M059J (cell line): ENCODE data around the gene SYNJ1. TPM values are rescaled to one million over a fixed set of nuclear protein-coding genes. Genes with fewer than 3 reads are reported as not detected.
"Not testable (repeated sequence)": the region's sequence is repeated elsewhere in the genome, so short reads cannot be mapped to it uniquely, and the experiment has no call there.

Experiments used
- DNase-seq: peaks from one replicate; pipeline ENCODE4 v3.0.0-alpha.2; 2012; ENCODE audit warnings: low read depth
- total RNA-seq: library from RNA; depleted of rRNA; stranded (reverse); fragments of >200 nt; shearing (Covaris generic); gene quantifications from 2 replicates; pipeline ENCODE4 v1.2.3, GENCODE V29; 2014

SYNJ1 gene
- total RNA-seq, 1 experiment from 2014 or later: 16.7 TPM

GRCh38 chr21:32613436-32614043, 114.3 kb downstream of the SYNJ1 start:
- no peak for DNase-seq

GRCh38 chr21:32612999-32613337, 114.8 kb downstream of the SYNJ1 start:
- DNase-seq: no peak

DNA sequence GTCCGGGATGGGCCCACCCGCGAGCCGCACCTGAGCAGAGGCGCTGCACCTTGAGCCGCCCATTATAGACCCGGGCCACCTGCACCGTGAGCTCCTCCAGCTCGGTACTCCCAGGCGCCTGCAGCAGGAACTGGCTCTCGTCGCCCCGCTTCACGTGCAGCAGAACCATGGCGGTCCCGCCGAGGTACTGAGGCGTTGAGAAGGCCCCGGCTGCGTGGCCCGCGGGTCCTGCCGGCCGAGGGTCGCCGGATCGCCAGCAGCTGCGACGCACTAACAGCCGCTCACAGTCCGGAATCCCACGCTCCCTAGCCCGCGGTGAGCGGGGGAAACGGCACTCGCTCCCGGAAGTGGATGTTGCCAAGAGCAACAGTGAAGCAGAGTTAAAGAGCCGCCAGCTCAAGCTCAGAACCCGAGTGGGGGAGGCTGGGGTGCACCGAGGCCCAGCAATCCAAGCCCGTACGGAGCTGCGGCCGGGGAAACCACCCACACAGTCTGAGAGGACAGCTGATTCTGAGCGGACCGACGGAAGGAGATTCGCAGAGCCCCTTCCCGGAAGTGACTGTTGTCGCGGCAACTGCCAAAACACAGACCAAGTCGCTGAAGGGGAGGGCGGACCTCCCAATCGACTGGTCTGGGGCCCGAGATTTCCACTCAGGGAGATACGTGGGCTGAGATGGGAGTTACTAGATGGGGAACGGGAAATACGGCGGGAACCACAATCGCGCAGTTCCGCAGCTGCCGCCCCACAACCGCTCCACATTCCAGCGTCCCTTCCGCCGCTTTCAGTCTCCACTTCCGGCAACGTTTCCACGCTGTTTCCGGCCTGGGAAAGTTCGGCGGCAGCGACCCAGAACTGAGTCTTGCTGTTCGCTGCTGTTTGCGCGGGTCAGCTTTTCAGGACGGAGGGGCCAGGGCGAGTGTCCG, 115.5 kb downstream of the SYNJ1 start, which contains the start of gene CFAP298:
TSS of gene CFAP298 (minus strand) at position 303 of the 924 bp plus-strand sequence. CDS start at position 169, 134 bp downstream.
- peak; percentile 97 for DNase-seq

GRCh38 chr21:32611471-32611997, 116.3 kb downstream of the SYNJ1 start:
- DNase-seq: peak; percentile 50

DNA sequence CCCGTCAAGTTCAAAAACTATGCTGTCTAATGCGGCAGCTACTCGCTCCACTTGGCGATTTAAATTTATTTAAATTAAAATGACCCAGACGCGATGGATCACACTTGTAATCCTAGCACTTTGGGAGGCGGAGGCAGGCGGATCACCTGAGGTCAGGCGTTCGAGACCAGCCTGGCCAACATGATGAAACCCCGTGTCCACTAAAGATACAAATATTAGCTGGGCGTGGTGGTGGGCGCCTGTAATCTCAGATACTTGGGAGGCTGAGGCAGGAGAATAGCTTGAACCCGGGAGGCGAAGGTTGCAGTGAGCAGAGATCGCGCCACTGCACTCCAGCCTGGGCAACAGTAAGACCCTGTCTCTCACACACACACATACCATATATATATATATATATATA, 116.9 kb downstream of the SYNJ1 start:
- DNase-seq: not testable (repeated sequence)

GRCh38 chr21:32608851-32609250, 119.0 kb downstream of the SYNJ1 start:
- no peak for DNase-seq

DNA sequence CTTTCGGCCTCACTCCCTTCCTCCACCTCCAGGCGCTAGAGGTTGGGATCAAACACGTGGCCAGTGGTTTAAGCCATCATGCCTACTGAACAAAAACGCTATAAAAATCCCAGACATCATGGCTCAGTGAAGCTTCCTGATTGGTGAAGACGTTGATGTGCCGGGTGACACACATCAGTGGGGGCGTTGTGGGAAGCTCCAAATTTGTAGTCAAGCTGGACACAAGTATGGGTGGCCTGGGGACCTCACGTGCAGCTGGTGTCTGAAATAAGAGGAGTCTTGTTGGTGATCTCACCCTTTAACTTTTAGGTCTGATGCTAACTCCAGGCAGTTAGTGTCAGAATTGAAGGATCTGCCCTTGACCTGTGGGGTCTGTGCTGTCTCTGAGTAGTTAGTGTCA, 122.3 kb downstream of the SYNJ1 start:
- no peak for DNase-seq

DNA sequence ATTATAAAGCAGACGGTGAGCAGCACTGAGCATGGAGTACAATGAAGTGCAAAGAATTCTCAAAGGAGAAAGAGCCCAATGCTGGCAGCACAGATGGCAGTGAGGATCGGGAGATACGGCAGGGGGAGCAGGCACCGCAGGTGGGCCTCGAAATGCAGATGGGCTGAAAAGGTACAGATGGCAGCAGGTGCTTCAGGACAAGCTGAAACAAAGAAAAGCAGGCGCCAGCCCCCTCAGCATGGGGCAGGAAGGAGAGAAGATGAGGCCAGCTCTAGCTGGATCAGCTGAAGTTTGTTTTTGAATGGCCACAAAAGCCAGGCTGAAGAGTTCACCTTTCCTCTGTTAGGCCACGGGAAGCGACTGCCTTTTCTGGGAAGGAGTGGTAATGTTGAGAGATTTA, 123.3 kb downstream of the SYNJ1 start:
- DNase-seq: no peak

GRCh38 chr21:32603131-32603530, 124.7 kb downstream of the SYNJ1 start:
- DNase-seq: no peak

DNA sequence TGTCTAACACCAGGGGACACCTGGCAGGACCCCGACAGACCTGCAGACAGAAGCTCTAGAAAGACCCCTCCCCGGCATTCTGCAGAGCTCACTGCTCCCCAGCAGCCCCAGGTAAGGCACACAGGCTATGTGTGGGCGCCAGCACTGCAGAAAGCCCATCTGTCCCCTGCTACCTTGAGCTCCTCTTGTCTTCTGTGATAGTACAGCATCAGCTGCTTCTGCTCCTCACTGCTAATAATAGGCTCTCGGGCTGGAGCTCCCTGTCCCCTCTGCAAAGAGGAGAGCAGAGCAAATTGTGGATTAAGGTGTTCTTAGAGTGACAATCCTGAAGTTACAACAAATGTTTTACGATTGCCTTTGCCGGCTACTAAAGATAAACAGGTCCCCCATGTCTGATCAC, 125.7 kb downstream of the SYNJ1 start:
- DNase-seq: no peak

GRCh38 chr21:32599526-32599925, 128.3 kb downstream of the SYNJ1 start:
- no peak for DNase-seq

GRCh38 chr21:32599091-32599490, 128.7 kb downstream of the SYNJ1 start:
- peak; percentile 63 for DNase-seq

DNA sequence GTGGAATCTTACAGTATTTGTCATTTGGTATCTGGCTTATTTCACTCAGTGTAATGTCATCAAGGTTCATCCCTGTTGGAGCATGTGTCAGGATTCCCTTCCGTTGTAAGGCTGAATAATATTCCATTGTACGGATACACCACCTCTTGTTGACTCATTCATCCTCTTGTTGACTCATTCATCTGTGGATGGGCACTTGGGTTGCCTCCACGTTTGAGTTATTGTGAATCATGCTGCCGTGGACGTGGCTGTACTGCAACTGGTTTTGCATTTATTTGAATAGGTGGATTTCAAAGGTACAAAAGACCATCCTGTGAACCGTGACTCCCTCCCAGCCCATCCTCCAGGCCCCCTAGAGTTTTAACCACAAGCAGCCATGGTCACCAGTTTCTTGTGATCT, 130.6 kb downstream of the SYNJ1 start:
- peak; percentile 97 for DNase-seq

DNA sequence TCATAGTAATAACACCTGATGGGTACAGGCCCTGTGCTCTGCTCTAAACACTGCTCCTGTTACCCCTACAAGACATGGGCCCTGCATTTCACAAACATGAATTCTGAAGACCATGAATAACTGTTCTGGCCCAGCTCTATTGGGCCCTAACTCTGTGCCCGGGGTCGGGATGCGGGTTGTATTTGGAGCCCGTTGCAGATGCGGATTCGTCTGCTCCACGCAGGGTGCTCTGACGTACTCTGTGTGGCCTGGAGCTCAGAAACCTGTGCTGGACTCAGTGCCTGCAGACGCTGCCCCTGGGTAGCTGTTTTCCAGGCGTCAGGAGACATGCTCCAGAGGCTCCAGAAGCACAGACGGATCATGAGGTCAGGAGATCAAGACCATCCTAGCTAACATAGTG, 132.4 kb downstream of the SYNJ1 start:
- DNase-seq: no peak

- no peak for DNase-seq
Observed at GRCh38 chr21:32593690-32594089, 134.1 kb downstream of the SYNJ1 start.

DNA sequence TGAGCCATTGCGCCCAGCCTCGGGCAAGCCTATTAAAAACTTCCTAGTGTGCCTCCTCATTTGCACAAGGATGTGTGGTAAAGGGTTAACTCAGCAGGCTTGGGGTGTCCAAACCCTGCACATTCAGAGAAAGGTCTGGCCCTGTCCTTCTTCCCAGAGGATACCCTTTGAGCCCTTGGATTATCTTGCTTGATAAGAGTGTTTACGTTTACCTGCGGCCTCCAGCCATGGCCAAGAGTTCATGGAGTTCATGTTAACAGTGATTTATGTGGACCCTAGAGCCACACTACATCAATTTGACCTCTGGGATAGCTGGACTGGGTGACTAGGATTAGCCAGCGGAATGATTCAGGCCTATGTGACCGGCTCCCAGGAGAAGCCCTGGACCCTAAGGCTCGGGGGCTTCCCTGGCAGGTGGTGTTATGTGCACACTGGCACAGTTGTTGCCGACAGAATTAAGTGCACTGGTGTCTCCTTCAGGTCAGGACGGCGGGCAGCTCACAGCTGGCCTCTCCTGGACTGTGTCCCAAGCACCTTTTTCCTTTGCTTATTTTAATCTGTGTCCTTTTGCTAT, 134.8 kb downstream of the SYNJ1 start:
- no peak for DNase-seq

DNA sequence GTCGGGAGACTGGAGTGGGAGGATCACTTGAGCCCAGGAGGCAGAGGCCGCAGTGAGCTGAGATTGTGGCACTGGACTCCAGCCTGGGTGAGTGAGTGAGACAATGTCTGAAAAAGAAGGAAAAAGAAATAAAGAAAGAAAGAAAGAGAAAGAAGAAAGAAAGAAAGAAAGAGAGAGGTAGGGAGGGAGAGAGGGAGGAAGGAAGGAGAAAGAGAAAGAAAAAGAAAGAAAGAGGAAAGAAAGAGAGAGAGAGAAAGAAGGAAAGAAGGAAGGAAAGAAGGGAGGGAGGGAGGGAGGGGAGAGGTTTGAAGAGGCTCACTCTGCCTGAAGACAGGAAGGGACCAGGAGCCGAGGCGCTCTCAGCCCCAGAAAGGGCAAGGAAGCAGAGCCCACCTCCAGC, 137.7 kb downstream of the SYNJ1 start:
- no peak for DNase-seq

DNA sequence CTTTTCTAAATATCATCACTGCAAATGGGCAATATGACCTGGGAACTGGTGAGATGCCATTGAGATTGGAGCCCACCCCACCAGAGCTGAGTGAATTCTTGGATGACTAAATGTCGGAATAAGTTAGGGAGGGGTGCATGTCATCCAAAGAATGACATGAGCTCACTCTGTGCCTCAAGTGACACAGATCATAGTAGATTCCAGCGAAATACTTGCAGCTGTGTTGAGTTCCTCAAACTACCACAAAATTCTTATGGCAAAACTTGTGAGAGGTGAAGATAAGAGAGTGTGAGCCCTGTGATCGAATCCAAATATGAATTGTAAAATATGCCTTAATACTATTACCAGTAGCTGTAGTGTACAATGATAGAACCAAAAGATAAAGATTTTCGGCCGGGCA, 140.2 kb downstream of the SYNJ1 start:
- DNase-seq: no peak

DNA sequence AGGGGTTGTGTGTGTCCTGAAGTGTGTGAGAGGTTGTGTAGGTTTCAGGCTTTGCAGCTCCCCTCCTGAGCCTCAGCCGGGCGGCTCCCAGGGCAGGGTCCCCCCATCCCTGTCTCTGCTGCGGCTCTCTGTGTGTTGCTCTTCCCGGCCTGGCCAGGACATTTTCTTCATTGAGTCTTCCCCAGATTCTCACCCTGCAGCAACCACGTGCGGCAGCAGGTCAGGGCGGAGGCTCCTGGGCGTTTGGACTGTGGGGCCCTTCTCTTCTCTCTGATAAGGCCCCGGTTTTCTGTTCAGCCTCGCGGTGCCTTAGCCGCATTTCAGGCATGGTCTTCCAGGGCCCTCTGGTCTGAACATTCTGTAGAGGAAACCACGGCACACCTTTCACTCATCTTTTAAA, 140.7 kb downstream of the SYNJ1 start:
- DNase-seq: no peak

GRCh38 chr21:32585970-32586369, 141.8 kb downstream of the SYNJ1 start:
- no peak for DNase-seq

DNA sequence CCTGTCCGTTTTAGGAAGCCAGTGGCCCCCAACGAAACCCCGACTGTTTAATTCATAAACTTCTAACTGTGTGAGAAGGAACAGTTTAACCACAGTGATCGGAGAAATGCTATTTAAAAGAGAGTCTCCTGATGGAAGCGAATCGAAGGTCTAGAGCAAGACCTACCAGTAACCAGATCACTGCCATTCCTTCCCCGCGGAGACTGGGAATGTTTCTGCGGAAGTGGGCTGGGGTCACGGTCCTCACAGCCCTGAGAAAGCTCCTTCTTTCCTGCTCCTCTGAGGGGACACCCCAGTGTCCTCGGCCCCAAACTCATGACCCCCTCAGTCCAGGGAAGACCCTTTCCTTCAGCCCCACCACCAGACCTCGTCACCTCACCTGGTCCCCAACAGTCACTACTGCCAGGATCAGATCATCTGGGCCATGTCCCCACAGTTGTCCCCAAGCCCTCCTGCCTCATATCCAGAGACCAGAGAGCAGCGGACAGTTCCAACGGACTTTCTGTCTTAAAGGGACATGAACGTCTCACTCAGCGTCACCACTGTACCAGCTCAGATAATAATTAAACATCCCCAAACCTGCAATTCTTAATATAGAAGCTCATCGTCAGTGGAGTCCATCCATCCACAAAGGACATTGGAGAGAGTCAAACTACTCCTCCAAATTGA, 142.6 kb downstream of the SYNJ1 start, which contains the start of gene TCP10L:
TSS of gene TCP10L (minus strand) at position 482 of the 669 bp plus-strand sequence. CDS start 1,219 bp downstream, outside the sequence.
- no peak for DNase-seq

DNA sequence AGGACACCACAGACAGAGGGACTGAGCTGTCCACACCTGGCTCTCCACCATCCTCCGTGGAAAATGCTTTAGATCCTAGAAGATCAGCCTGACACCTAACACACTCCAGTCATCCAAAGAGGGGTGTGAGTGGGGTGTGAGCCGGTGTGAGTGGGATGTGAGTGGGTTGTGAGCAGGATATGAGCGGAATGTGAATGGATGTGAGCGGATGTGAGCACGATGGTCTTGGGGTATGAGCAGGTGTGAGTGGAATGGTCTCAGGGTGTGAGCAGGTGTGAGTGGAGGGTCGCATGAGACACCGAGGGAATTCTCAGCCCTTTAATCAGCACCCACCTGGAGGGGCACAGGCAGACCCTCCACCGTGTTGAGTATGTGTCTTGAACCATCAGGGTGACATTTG, 143.3 kb downstream of the SYNJ1 start:
- no peak for DNase-seq
